ENCODE measurements around the gene SLC25A27.
"Not testable (repeated sequence)": the region's sequence is repeated elsewhere in the genome, so short reads cannot be mapped to it uniquely, and the experiment has no call there.

The SLC25A27 gene, protein sequence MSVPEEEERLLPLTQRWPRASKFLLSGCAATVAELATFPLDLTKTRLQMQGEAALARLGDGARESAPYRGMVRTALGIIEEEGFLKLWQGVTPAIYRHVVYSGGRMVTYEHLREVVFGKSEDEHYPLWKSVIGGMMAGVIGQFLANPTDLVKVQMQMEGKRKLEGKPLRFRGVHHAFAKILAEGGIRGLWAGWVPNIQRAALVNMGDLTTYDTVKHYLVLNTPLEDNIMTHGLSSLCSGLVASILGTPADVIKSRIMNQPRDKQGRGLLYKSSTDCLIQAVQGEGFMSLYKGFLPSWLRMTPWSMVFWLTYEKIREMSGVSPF

DNA sequence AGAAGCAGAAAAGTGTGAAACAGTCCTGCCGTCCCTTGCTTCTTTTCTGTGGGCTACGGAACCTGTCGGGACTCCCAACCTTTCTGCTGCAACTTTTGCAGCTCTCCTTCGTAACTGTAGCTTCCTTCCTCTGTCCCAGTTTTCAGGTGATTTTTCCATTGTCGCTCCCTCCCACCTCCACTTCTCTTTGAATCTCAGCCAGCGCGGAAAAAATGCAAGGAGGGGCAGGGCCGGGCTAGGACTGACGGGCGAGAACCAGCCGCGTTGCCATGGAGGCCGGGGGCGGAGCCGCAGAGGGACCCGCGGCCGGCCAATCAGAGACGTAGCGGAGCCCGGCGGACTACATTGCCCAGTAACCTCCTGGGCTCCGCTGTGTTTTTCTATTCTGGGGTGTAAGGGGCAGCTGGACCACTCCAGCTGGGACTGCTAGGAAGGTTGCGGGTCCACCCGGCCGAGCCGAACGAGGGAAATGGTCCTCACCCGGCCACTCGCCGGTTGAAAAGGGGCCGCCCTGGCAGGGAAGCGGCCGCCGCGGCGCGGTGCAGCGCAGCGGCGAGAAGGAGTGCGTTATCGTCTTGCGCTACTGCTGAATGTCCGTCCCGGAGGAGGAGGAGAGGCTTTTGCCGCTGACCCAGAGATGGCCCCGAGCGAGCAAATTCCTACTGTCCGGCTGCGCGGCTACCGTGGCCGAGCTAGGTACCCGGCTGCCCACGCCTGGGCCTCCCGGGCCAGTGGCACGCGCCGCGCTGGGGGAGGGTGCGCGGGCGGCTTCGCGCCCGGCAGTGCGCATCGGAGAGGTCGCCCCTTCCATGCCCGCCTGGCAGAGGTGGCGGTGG is at the start of gene SLC25A27, which contains the start of gene CYP39A1:
Gene SLC25A27, plus strand, starts transcription at position 373 of the 836 bp plus-strand sequence. Its CDS starts 218 bp downstream, at position 591.
Gene CYP39A1, minus strand, starts transcription at position 216 of the 836 bp plus-strand sequence. CDS start 236 bp downstream, outside the sequence.
- DNase-seq: peak; percentile 92

DNA sequence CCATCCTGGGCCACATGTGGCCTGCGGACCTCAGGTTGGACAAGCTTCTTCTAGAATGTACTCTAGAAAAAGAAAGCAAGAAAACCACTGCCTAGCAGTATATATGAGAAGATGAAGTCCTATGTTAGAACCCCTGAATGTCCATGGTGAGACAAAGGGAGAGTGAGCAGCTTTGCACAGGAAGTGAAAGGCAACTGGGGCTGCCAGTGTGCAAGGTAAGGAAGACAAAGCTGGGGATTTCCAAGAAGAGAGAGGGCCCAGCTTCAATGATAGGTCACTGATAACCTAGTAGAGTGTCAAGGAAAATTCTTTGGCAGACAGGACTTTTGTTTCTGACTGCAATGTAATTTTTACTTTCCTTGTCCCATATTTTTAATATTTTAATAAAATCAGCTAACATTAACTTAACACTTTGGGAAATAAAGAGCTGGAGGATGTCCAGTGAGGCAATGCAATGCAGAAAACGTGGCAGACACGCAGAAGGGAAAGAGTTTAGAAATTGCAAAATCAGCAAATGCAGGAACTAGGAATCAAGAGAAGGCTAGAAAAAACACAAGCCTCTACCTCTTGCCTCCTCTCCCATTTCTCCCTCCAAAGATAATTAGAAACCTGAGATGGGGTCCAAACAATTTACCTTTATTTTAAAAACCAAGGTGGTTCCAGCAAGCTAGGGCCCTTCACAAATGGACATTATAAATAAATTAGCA is 47.5 kb upstream of the SLC25A27 start:
- no peak for DNase-seq

DNA sequence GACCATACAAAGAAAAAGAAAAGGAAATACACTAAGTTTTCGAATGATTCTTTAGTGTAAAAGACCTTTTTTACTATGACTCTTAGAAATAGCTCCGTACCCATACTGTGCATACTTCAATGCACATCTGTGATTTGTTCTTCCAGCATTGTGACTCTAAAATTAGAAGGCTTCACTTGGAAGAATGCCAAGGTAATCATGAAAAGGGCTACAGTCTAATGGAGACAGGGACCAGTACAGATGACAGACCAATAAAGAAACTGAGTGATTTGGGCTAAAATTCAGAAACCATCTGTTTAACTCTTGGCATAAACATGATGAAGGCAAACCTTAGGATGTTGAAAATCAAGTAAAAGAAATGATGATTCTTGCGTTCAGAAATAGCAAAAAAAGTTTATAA is 46.4 kb upstream of the SLC25A27 start:
- DNase-seq: peak; percentile 15

DNA sequence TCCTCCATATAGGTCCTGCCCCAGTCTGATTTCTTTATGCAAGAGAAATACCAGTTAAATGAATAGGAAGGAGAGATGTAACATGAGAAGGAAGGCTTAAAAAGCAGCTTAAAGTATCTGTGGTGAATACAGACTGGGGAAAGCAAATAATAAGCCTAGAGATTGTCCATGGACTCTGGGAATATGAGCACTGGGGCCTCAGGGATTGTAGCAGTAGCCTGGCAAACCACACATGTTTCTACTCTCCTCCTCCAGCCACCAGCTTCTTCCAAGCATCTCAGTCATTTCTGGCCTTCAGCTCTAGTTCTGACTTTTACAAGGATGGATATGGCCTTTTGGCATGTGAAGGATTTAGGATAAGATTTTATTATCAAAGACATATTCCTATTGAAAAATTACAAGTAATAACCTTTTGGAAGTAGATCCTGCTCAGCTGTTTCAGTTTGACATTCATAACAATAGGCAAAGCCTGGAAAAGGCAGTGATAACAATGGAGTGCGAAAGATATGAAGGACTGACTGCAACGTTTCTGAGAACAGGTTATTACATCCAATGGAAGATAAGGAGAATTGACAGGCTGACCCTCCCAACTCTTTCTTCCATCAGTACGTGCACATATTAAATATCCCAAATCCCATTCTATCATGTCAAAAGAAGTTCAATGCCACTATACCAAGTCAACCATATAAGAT is 41.8 kb upstream of the SLC25A27 start:
- no peak for DNase-seq

DNA sequence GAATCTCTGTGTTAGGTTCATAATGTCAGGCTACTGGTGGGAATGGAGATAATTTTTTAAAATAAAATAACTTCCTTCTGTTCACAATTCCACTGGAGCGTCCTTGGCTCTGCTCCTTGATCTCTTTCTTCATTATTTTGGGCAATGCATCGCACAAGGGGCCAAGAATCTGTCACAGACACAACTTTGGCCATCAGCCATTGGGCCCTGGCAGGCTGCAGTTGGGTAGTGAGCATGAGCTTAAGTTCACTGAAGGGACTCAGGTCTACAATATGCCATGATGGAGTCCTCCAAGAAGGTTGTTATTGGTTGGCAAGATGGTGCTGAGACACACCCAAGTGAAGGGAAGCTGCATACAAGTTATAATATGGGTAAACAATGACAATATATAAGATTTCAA is 40.1 kb upstream of the SLC25A27 start:
- DNase-seq: no peak

DNA sequence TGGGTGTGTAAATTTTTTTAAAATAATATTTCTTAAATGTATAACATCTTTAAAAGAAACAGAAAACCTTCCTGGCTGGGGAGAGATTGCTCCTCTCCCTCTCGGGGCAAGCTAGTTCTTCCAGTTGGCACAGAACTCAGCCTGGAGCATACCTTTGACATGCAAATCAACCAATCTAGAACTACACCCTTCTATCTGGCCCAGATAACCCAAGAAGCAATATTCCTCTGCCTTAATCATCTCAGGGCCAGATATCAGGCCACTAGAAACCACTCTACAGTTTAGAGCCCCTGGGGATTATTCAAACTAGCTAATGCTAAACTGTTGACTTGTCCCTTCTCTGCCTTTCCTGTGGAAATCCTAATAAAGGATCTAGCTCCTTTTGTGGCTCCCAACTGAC is 34.0 kb upstream of the SLC25A27 start:
- no peak for DNase-seq

DNA sequence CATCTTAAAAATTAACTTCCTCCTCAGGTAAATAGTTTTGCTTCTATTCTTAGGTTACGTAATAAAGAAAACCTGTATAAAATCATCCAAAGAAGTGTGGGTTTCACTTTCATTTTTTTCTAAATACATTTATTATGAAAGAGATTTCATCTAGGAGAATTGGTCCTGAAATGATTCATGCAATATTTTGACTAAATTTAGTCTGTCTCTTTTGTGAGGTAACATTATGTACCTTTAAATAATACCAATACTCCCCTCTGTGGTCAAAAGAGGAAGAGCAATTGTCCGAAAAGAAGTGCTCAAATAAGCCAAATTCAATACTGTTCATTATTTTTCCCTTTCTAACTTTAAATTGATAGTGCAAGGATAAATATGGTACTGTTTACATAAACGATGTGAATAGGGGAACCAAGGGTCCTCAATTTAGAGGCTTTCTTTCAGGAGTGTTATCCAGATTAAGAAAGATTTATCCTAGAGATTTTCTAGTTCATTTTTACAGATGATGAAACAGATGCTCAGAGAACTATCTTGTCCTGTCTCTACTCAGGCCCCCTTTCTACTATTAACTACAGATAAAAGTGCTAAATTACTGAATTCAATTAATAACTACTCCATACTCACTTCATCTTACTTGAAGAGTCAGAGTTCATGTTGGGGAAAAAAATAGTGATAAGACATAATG is 26.4 kb upstream of the SLC25A27 start:
- DNase-seq: peak; percentile 33

DNA sequence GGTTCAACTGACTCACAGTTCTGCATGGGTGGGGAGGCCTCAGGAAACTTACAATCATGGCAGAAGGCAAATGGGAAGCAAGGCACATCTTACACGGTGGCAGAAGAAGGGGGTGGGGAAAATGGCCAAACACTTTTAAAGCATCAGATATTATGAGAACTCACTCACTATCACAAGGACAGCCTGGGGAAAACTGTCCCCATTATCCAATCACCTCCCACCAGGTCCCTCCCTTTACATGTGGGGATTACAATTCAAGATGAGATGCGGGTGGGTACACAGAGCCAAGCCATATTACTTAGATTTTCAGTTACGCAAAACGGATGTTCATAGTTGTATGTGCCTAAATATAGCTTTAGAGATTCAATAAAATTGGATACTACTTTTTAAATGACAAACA is 25.8 kb upstream of the SLC25A27 start:
- DNase-seq: no peak

DNA sequence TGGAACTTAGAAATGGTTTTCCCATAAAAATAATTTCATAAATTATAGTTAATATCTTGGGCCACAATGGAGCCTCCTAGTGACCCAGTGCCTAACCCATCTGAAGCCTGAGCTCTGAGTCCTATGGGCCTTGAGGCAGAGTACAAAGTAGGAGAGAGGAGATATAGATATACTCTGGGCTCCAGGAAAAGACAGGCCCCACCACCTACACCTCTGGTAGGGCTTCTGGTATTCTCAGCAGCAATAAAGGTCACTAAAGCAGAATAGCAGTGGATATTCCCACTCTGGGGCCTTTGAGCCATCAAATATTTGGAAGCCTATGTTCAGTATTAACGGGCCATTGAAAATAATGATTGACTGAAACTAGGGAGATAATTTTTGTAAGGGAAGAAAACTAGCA is 24.3 kb upstream of the SLC25A27 start:
- no peak for DNase-seq

DNA sequence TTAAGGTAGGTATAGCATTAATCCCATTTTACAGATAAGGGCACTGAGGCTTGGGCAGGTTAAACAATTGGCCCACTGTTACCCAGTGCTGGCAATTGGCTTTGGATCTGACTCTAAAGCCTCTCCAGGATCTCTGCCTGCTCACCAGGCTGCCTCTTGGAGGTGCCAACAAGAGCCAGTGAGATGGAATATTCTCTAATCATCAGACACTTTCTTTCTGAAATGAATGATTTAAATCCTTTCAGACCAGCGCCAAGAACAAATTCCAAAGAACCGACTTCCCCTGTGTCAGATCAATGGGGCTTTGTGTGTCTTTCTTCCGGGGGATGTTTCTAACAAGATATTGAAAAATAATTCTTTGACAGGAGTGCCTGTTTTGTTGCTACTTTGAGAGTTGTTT is 23.8 kb upstream of the SLC25A27 start:
- DNase-seq: no peak

DNA sequence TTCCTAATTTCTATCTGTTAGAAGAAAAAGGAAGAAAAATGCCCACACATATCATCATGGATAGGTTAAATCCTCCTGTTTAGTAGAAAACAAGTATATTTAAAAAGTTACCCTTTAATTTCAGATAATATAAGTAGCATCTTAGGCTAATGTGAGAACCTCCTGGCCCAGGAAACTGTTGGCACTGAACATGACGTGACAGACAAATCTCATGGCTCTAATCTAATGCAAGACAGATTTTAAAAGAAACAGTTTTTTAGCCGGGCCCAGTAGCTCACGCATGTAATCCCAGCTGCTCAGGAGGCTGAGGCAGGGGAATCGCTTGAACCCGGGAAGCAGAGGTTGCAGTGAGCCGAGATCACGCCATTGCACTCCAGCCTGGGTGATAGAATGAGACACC is 23.1 kb upstream of the SLC25A27 start:
- no peak for DNase-seq

DNA sequence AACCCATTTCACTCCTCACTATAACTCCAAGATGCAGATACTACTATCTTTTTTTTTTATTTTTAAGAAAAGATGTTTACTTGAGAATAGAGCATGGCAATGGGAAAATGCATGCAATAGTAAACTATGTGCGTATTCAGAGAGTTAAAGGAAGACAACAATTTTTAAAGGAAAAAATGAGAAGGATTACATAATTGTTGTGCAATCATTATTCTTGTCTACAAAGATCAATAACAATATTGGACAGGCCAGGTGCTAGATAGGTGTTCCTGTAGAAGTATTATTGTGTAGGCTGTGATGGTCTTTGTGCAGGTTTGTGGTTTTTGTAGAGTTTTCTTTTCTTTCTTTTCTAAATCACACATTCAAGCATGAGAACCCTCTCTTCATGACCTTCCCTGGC is 20.7 kb upstream of the SLC25A27 start:
- no peak for DNase-seq

DNA sequence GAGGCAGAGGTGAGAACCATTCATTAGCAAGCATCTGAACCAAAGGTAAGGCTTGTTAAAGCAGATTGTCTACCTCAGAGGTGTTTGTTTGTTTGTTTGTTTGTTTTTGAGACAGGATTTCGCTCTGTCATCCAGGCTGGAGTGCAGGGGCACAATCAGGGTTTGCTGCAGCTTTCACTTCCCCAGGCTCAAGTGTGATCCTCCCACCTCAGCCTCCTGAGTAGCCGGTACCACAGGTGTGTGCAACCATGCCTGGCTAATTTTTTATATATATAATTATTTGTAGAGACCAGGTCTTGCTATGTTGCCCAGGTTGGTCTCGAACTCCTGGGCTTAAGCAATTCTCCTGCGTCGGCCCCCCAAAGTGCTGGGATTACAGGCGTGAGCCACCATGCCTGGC is 17.3 kb upstream of the SLC25A27 start:
- no peak for DNase-seq

DNA sequence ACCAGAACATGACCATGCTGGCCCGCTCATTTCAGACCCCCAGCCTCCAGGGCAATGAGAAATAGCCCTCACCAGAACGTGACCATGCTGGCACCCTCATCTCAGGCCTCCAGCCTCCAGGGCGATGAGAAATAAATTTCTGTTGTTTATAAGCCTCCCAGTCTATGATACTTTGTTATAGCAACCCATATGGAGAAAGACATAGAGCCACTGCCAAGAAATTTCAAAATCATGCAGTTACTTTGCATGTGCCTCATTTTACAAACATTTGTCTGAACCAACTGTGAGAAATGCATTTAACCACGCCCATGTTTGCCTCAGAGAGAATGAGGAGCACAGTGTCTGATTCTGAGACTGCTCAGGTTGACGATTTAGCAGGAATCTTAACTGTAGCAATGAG is 15.6 kb upstream of the SLC25A27 start:
- DNase-seq: no peak

DNA sequence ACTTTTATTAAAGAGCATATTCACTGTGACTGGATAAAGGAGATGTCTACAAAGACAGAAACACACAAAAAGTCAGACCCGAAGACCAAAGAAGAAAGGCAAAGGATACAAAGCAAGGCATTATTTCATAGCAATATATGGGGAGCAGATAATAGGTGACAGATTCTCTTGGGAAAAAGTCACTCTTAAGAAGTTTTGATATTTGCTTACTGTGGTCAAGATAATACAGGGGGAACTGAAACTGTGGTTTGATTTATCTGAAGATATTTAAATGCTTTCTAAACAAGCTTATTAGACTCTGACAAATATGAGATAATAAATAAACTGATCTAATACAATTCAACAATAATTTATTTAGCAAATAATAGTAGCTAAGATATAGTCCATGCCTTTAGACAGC is 14.8 kb upstream of the SLC25A27 start:
- no peak for DNase-seq

DNA sequence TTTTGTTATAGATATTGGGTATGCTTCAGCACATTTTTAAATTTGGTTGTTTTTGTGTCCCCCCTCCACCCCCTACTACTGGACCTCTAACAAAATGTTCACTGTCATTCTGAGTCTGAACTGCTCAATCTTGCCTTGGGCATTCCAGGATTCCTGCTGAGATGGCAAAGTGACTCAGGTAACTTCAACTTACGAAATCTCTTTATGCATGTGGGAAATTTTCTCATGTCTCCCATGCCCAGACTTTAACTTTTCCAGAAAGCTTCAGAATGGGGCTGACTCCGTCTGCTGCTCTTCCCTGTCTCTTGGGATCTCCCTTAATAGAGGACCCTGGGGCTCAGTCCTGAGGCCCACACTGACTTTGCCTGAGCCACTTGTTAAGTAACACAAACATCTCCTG is 14.1 kb upstream of the SLC25A27 start:
- no peak for DNase-seq

DNA sequence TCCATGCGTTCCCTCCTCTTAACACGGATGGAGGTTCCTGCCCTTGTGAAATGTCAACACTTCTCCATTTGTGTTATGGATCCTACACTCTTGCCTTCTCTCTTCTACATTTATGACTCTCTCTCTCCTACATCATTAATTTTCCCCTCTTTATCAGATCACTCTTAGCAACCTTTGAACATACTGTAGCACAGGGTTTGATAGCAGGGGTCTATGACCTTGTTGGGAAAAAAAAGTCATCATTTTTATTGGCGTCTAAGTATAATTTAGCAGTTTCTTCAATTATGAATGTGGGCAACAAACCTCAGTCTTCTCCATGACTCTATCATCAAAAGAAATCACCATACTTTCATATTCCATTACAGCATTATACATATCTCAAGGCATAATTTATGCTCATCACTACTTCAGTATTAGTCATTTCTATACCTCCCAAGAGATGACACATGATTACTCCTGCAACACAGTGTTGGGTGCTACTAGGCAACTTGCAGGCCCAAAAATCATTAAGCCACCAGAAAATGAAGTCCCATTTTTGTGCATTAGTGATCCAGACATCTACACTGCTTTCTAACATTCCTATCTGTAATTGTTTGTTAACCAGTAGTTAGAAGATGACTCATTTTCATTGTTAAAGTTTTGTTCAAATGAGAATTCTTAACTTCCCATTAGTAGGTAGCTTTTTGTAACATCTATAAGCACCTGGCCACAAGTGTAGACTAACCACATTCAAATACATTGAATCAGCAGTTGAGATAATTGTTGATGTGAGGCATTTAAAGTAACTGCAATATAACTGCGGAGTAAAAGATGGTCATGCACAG is 9.6 kb upstream of the SLC25A27 start:
- DNase-seq: no peak

DNA sequence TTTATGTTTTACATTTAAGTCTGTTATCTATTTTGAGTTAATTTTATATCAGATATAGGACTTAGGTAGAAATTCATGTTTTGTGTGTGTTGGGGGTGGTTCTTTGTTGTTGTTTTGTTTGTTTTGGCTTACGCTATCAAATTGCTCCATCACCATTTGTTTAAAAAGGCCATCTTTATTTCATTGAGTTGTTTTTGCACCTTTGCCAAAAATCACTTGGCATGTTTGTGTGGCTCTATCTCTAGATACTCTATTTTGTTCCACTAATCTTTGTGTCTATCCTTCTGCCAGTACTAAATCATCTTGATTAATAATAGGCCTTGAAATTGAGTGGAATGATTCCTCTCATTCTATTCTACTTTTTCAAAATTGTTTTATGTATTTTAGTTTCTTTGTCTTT is 7.5 kb upstream of the SLC25A27 start:
- no peak for DNase-seq

DNA sequence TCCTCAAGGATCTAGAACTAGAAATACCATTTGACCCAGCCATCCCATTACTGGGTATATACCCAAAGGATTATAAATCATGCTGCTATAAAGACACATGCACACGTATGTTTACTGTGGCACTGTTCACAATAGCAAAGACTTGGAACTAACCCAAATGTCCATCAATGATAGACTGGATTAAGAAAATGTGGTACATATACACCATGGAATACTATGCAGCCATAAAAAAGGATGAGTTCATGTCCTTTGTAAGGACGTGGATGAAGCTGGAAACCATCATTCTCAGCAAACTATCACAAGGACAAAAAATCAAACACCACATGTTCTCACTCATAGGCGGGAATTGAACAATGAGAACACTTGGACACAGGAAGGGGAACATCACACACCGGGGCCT is 4.7 kb upstream of the SLC25A27 start:
- DNase-seq: not testable (repeated sequence)

DNA sequence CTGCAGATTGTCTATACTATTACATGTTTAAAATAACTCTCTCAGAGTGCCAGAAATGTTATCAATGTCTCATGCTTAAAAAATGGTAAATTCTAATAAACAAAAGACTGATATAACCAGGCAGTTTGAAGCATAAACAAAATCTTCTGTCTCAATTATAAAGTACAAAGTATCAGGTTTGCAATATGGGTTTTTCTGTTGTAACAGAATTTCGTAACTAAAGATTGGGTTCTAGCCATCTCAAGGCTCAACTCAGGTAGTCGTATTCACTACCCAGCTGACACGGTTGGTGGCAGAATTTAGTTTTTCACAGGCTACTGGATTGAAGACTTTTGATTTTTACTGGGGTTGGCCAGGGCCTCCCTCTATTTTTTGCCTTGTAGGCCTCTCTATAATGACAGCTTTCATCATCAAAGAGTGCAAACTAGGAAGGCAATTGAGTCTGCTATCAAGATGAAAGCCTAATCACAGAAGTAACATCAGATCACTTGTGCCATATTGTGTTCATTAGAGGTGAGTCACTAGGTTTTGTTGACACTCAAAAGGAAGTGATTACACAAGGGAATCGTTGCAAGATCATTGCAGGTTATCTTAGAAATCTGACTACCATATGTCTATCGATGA is 3.8 kb upstream of the SLC25A27 start:
- no peak for DNase-seq

DNA sequence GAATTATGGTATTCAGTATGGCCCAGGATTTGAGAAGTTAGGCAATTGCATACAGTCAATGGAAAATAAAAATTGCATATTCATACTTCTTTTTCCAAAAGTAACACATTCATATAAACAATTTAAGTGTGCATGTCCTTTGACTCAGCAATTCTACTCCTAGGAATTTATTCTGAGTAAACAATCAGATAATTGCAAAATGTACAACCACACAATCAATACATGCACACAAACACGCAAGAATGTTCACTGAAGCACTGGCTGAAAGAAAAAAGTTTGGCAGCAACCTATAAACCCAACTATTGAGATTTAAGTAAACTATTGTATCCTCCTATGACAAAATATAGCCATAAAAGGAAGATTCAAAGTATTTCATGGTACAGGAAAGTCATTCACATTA is 1.8 kb upstream of the SLC25A27 start:
- DNase-seq: no peak
